Right lobe of liver (tissue), 4 donors: ENCODE results near the gene MAPK4.

ENCODE experiments used
- POLR2A ChIP-seq: fragments of 450-650 bp; IDR thresholded peaks from one replicate; pipeline ENCODE4 v1.6.1; 2017; ENCODE audit warnings: antibody characterized with exemption, mild to moderate bottlenecking
- TF ChIP-seq, protein P1 (sequence below), 4 donors: fragments of 200-600 bp in 3 of 4; fragments of 450-650 bp in 1 of 4; IDR thresholded peaks; one replicate each; pipeline versions ENCODE4 v1.5.1 to v1.8.0; 2016 to 2022; ENCODE audit warnings: antibody characterized with exemption in 4 of 4, mild to moderate bottlenecking in 2 of 4
- donor health status: DM: no; HTN: no; CAD: no.
- donor health status: DM: no; HTN: no; CAD: no.
- donor health status: DM: no; HTN: yes; CAD: no.

DNA sequence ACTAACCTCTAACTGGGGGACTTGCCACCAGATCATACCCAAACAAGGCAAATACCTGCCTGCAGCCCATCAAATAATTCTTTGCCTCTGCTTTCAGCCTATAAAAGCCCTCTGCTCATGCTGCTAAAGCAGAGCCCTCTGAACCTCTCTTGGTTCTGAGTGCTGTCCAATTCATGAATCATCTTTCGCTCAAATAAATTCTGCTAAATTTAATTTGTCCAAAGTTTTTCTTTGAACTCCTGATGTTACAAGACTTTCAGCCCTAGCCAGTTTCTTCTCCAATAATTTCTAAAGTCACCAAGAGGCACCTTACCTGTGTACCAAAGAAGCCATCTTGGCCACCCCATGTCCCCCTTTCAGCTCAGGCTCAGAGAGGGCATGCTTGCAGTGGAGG is 188.0 kb downstream of the MAPK4 start:
- TF ChIP-seq, protein P1, sequence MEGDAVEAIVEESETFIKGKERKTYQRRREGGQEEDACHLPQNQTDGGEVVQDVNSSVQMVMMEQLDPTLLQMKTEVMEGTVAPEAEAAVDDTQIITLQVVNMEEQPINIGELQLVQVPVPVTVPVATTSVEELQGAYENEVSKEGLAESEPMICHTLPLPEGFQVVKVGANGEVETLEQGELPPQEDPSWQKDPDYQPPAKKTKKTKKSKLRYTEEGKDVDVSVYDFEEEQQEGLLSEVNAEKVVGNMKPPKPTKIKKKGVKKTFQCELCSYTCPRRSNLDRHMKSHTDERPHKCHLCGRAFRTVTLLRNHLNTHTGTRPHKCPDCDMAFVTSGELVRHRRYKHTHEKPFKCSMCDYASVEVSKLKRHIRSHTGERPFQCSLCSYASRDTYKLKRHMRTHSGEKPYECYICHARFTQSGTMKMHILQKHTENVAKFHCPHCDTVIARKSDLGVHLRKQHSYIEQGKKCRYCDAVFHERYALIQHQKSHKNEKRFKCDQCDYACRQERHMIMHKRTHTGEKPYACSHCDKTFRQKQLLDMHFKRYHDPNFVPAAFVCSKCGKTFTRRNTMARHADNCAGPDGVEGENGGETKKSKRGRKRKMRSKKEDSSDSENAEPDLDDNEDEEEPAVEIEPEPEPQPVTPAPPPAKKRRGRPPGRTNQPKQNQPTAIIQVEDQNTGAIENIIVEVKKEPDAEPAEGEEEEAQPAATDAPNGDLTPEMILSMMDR (IDR thresholded peaks at IDR 0.05), result no peak
- no peak for TF ChIP-seq POLR2A
